ENCODE results near the gene MRPL36. TPM values are rescaled to one million over a fixed set of nuclear protein-coding genes. Genes with fewer than 3 reads are reported as not detected.
"Not testable (repeated sequence)": the region's sequence is repeated elsewhere in the genome, so short reads cannot be mapped to it uniquely, and the experiment has no call there.

The MRPL36 gene
- total and polyA plus RNA-seq, 12 donors: 43.4 to 126 (median 49.8) TPM

DNA sequence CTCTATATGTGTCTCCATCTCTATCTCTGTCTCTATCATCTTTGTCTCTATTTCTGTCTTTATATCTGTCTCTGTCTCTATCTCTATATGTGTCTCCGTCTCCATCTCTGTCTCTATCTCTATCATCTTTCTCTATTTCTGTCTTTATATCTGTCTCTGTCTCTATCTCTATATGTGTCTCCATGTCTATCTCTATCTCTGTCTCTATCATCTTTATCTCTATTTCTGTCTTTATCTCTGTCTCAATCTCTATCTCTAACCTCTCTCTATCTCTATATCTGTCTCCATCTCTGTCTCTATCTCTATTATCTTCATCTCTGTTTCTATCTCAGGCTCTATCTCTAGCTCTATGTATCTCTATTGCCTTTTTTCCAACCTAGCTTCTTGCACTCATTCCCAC, 46.1 kb upstream of the MRPL36 start:
- no peak overlapping the region for H3K4me3 ChIP-seq
- TF ChIP-seq, protein P1, sequence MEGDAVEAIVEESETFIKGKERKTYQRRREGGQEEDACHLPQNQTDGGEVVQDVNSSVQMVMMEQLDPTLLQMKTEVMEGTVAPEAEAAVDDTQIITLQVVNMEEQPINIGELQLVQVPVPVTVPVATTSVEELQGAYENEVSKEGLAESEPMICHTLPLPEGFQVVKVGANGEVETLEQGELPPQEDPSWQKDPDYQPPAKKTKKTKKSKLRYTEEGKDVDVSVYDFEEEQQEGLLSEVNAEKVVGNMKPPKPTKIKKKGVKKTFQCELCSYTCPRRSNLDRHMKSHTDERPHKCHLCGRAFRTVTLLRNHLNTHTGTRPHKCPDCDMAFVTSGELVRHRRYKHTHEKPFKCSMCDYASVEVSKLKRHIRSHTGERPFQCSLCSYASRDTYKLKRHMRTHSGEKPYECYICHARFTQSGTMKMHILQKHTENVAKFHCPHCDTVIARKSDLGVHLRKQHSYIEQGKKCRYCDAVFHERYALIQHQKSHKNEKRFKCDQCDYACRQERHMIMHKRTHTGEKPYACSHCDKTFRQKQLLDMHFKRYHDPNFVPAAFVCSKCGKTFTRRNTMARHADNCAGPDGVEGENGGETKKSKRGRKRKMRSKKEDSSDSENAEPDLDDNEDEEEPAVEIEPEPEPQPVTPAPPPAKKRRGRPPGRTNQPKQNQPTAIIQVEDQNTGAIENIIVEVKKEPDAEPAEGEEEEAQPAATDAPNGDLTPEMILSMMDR (IDR thresholded peaks at IDR 0.05): no peak
- no peaks in the 10 kb centered on the region for H3K9me3 ChIP-seq
- H3K27ac ChIP-seq: no peak overlapping the region
- 93 to 94% methylated on average over 1 of the region's 1 CpG for WGBS, 2 donors
- ATAC-seq: no peak
- H3K27me3 ChIP-seq: peaks cover 0 to 34% (median 24%) of the 10 kb centered on the region in 7 donors
- intact Hi-C loops (cut with DNase I): no loop called here
- no peak for DNase-seq
- H3K4me1 ChIP-seq: peaks cover 0 to 13% (median 4%) of the 10 kb centered on the region in 9 donors
- H3K36me3 ChIP-seq: no peaks in the 10 kb centered on the region

DNA sequence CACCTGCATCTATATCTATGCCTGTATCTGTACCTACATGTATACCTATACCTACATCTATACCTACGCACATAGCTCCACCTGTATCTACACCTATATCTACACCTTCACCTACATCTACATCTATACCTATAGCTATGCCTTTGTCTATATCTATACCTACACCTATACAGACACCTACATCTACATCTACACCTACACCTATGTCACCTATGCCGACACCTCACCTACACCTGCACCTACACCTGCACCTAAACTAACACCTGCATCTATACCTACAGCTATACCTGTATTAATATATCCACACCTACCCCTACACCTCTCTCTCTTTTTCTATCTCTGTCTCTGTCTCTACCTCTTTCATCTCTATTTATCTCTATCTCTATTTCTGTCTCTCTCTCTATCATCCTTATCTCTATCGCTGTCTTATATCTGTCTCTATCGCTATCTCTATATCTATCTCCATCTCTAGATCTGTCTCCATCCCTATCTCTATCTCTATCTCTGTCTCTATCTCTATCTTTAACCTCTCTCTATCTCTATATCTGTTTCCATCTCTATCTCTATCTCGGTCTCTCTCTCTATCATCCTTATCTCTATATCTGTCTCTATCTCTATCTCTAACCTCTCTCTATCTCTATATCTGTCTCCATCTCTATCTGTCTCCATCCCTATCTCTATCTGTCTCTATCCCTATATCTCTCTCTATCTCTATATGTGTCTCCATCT, 45.2 kb upstream of the MRPL36 start:
- Histone ChIP-seq H3K27me3 (peaks cover 0 to 34% (median 24%) of the 10 kb centered on the region in 7 donors), H3K4me1 (peaks cover 0 to 13% (median 4%) of the 10 kb centered on the region in 9 donors), H3K9me3 (no peaks in the 10 kb centered on the region), H3K36me3 (no peaks in the 10 kb centered on the region), H3K27ac (no peak overlapping the region), H3K4me3 (no peak overlapping the region)
- TF ChIP-seq, protein P1 (IDR thresholded peaks at IDR 0.05): no peak
- intact Hi-C loops (cut with DNase I): no loop called here
- WGBS, 2 donors: 92 to 95% methylated on average over 5 of the region's 5 CpGs
- ATAC-seq (no peak), DNase-seq (no peak)

DNA sequence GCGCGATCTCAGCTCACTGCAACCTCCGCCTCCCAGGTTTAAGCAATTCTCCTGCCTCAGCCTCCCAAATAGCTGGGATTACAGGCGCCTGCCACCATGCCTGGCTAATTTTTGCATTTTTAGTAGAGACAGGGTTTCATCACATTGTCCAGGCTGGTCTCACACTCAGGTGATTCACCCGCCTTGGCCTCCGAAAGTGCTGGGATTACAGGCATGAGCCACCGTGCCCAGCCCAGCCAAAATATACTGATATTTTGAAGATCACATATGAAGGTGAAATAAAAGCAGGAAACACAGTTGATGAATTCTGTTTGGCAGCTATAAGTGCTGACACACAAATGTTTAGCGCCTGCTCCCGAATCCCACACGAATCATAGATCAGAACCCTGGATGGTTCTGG, 44.1 kb upstream of the MRPL36 start:
- peaks cover 0 to 35% (median 18%) of the 10 kb centered on the region in 7 donors for H3K27me3 ChIP-seq
- intact Hi-C loops (cut with DNase I); H3K36me3 ChIP-seq; DNase-seq; ATAC-seq; H3K27ac ChIP-seq; H3K4me3 ChIP-seq; H3K9me3 ChIP-seq: not testable (repeated sequence)
- 84 to 89% methylated on average over 10 of the region's 10 CpGs for WGBS, 2 donors
- H3K4me1 ChIP-seq: peaks cover 0 to 13% (median 4%) of the 10 kb centered on the region in 9 donors

DNA sequence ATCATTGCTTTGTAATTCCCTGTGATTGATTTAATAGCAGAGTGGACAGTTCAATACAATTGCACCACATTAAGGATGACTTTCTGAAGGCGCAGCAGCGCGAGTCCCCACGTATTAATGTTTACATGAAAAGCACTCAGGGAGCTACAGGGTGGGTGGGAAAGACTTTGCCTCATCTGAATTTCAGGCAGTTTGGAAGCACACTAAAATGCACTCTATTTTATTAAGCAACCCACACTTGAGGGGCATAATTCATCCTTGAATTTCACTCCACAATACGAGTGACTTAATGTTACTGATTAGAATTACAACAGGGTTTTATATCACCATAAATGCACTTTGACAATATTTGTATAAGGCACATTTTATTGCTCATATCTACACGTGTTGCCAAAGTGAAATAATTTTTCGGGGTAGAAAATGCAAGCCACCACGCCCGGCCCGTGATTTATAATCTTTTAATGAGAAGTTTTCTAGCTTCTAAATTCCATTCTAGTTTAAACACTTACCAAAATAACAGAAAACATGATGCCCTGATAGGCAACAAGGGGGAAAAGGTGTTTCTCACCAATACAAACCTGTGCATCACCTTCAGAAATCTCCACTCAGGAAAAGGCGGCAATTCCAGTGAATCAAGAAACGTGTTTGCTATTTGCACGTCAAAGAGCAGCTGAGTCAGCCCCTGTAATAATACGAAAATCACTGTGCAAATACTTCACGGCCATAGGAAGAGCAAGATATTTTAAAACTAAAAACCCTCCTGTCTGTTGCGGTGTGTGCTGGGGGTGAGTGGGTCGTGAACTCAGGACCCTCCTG, 42.6 kb upstream of the MRPL36 start:
- intact Hi-C loops (cut with DNase I): no loop called here
- peaks cover 0 to 40% (median 16%) of the 10 kb centered on the region in 7 donors for H3K27me3 ChIP-seq
- DNase-seq (no peak), ATAC-seq (no peak)
- no peaks in the 10 kb centered on the region for H3K9me3 ChIP-seq
- H3K4me1 ChIP-seq: peaks cover 0 to 13% (median 4%) of the 10 kb centered on the region in 9 donors
- WGBS, 2 donors: 78 to 81% methylated on average over 17 of the region's 17 CpGs
- H3K27ac ChIP-seq: no peak overlapping the region
- no peaks in the 10 kb centered on the region for H3K36me3 ChIP-seq
- no peak overlapping the region for H3K4me3 ChIP-seq
- TF ChIP-seq, protein P1 (IDR thresholded peaks at IDR 0.05): no peak

Data from heart right ventricle (tissue), 16 donors.